GM10847 (cell line): ENCODE results near the gene BATF2.

Experiments
- POLR2A ChIP-seq: IDR thresholded peaks from 2 replicates; pipeline ENCODE4 v1.6.1; 2011; ENCODE audit not compliant: insufficient read length; ENCODE audit errors: extremely low read depth

BATF2 gene

DNA sequence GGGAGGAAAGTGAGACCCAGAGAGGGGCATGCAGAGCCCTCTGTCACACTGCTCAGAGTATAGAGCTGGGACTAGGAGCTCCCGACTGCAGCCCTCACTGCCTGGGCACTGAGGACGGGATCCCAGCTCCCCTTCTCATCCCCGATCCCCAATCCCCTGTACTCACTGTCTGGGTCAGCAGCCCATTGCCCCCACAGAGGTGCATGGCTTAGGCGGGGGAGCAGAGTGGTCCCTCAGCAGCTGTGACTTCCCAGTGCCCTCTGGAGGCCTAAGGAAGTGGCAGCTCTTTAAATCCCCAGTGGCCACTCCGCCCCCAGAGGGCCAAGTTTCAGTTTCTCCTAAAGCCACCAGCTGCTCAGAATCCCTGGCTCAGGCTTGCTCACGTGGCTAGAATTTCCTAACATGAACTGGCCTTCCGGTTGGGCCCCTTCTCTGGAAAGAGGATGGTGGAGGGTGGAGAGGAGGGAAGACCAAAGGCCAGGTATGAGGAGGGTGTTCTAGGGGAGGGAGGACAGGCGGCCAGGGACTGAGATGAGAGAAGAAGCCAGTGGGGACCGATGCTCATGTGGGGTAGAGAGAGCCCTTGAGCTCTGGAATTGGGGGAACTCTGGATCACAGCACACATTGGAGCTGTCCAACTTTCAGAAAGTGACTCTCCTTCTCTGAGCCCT lies at the start of gene BATF2:
Gene BATF2 (minus strand): TSS at position 262 of the 671 bp plus-strand sequence. CDS start 57 bp downstream, at position 205.
- no peak for TF ChIP-seq POLR2A

DNA sequence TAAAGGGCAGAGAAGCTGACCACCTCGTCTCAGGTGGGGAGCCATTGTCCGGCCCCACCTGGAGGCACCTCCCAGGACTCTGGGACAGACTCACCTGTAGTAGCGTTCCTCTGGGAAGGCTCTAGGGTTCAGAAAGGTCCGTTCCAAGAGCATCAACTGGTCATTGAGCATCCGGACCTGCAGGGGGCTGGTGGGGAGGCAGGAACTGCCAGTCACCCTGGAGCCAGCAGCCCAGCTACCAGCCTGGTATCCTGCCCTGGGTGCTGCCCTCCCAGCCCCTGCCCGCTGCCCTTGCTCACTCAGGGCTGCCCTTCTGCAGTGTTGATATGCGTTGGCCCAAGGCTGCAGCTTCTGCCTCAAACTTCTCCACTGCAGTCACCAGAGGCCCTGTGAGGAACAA lies 49.0 kb upstream of the BATF2 start:
- no peak for TF ChIP-seq POLR2A

DNA sequence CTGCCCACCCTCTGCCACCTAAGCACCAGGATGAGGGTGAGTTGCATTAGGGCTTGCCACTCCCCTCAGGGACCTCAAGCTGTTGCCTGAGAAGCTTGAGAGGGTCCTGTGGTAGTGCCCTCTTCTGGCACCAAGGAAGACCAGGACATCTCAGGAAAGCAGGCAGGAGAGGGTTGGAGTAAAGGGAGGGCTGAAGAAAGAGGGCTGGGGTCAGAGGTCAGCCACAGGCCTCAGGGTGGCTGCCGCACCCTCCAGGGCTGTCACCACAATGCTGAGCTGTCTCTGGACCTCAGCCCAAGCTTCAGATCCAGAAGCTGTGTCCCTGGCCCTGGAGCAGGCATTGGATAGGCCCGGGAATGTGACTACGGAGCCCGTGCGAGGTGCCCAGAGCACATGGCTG lies 48.3 kb upstream of the BATF2 start:
- no peak for TF ChIP-seq POLR2A

DNA sequence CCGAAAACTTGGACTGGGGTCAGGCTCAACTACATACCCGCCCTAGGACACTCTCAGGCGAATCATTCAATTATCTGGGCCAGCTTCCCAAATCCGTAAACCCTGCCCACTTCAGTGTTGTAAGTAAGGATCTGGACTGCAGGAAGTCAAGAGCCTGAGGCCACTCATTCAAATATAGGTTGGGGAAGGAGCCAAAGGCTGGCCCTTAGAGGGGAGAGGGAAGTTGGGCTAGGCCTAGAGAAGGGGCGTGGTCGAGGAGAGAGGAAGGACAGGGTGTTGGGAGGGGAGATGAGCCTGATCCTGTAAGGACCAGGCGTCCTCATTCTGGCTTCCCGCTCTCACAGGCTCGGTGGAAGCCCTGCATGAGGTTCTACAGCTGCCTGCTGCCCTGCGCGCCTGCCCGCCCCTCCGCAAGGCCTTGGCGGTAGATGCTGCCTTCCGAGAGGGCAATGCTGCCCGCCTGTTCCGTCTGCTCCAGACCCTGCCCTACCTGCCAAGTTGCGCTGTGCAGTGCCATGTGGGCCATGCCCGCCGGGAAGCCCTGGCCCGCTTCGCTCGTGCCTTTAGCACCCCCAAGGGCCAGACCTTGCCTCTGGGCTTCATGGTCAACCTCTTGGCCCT lies 47.2 kb upstream of the BATF2 start:
- TF ChIP-seq POLR2A: no peak

DNA sequence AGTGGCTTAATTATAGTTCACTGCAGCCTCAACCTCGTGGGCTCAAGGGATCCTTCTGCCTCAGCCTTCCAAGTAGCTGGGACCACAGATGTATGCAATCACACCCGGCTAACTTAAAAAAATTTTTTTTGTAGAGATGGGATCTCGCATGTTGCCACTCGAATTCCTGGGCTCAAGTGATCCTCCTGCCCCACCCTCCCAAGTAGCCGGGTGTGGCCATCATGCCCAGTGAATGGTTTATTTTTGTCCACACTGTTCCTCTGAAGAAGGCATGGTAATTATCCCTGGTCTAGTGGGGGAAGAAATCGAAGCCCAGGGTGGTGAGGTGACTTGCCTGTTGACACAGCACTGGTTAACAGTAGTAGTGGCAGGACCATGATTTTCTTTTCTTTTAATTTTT lies 46.1 kb upstream of the BATF2 start:
- TF ChIP-seq POLR2A: no peak

GRCh38 chr11:65040847-65041622 lies 44.3 kb upstream of the BATF2 start, which contains the start of gene SAC3D1:
SAC3D1 (plus strand) TSS chr11:65041210; CDS start chr11:65041293, 83 bp downstream.
- peak; percentile 33 for TF ChIP-seq POLR2A

- TF ChIP-seq POLR2A: no peak
Observed at GRCh38 chr11:65040520-65040846, 43.7 kb upstream of the BATF2 start.

DNA sequence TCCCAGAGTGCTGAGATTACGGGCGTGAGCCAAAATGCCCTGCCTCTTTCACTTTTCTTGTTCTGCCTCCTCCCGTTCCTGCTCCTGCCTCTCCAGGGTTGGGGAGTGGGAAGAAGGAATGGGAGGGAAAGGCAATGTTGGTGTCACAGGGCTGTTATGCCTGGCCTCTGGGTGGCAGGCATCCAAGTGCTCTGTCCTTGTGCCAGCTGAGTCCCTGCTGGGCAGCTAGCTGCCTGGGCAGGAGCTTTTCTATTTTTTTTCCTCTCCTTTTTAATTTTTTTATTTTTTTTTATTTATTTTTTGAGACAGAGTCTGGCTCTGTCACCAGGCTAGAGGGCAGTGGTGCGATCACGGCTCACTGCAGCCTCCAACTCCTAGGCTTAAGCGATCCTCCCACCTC lies 40.2 kb upstream of the BATF2 start:
- no peak for TF ChIP-seq POLR2A

GRCh38 chr11:65035579-65035978 lies 38.8 kb upstream of the BATF2 start:
- no peak for TF ChIP-seq POLR2A

GRCh38 chr11:65034423-65034822 lies 37.7 kb upstream of the BATF2 start:
- TF ChIP-seq POLR2A: no peak

DNA sequence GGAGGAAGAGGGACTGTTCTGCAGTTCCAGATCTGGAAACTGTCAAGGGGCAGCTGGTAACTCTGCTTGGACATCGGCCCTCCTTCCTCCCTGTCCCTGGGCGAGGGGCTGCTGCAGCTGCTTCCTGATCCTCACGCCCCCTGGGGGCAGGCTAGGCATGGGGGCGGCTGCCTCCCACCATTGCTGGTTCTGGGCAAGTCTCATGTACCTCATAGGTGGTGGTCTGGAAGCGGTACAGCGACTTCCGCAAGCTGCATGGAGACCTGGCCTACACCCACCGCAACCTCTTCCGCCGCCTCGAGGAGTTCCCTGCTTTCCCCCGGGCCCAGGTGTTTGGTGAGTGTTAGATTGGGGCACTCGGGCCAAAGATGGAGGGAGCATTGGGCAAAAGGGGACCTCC lies 35.4 kb upstream of the BATF2 start:
- TF ChIP-seq POLR2A: no peak

- TF ChIP-seq POLR2A: peak; percentile 40
Observed at GRCh38 chr11:65027213-65028067, 30.7 kb upstream of the BATF2 start, which contains the start of gene SNX15. SNX15 (plus strand) TSS chr11:65027439; CDS start chr11:65027538, 99 bp downstream.

- TF ChIP-seq POLR2A: no peak
Observed at GRCh38 chr11:65026810-65027209, 30.0 kb upstream of the BATF2 start.

GRCh38 chr11:65021509-65021908 lies 24.7 kb upstream of the BATF2 start:
- no peak for TF ChIP-seq POLR2A

DNA sequence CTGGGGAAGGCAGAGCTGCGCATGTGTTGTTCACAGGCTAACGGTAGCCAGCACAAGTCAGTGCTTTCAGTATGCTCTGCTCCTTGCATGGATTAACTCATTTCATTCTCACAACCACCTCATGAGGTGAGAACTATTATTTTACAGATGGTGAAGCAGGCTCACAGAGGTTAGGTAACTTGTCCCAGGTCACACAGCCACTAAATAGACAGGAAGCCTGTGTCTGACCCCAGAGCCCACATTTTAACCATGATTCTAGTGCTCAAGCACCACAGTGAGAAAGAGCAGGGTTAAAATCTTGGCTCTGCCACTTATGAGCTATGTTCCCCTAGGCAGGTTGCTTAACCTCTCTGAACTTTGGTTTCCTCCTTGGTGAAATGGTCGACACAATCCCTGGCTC lies 24.2 kb upstream of the BATF2 start:
- no peak for TF ChIP-seq POLR2A
